Neural crest cell (in vitro differentiated cells): Measurements from ENCODE around the gene DNAJC17. TPM values are rescaled to one million over a fixed set of nuclear protein-coding genes. Genes with fewer than 3 reads are reported as not detected.

ENCODE experiments used
- DNase-seq: peaks from one replicate; pipeline ENCODE4 v3.0.0; 2021; ENCODE audit warnings: low read depth, mixed read lengths, low spot score
- H3K27ac Mint-ChIP-seq: one replicate; pipeline ENCODE4 v1.8.0; 2021; ENCODE audit warnings: mild to moderate bottlenecking, mixed read lengths; ENCODE audit not compliant: unreplicated experiment
- H3K27me3 Mint-ChIP-seq: 2 replicates; pipeline ENCODE4 v1.8.0; 2021; ENCODE audit warnings: low read depth, mild to moderate bottlenecking, mixed read lengths
- H3K36me3 Mint-ChIP-seq: 2 replicates; pipeline ENCODE4 v1.8.0; 2021; ENCODE audit warnings: low read depth, mild to moderate bottlenecking, mixed read lengths
- H3K4me1 Mint-ChIP-seq: 2 replicates; pipeline ENCODE4 v1.8.0; 2021; ENCODE audit warnings: mixed read lengths
- H3K4me3 Mint-ChIP-seq: one replicate; pipeline ENCODE4 v1.8.0; 2021; ENCODE audit warnings: mild to moderate bottlenecking, mixed read lengths
- H3K9me3 Mint-ChIP-seq: 2 replicates; pipeline ENCODE4 v1.8.0; 2021; ENCODE audit warnings: mixed read lengths
- CTCF ChIP-seq: fragments of 200-600 bp; sonication (generic); conservative IDR thresholded peaks from 2 replicates; pipeline ENCODE4 v1.5.0; 2021; ENCODE audit warnings: antibody characterized with exemption, mild to moderate bottlenecking
- total RNA-seq: library from RNA; stranded (reverse); gene quantifications from 2 replicates; pipeline ENCODE4 v1.2.1, GENCODE V29; 2021

The DNAJC17 gene
- total RNA-seq, 1 donor from 2014 or later: 39.3 TPM

- no peak for DNase-seq
- Mint-ChIP-seq H3K27me3 (no peaks in the 10 kb centered on the region), H3K4me1 (peaks cover 5% of the 10 kb centered on the region), H3K36me3 (peaks cover 5% of the 10 kb centered on the region), H3K9me3 (no peaks in the 10 kb centered on the region), H3K27ac (no peak overlapping the region), H3K4me3 (no peak overlapping the region)
- TF ChIP-seq CTCF: no peak
These were observed 68.2 kb downstream of the DNAJC17 start for GRCh38 chr15:40739047-40739446.

GRCh38 chr15:40737048-40737447 is 70.2 kb downstream of the DNAJC17 start:
- no peaks in the 10 kb centered on the region for H3K27me3 Mint-ChIP-seq
- H3K4me3 Mint-ChIP-seq: no peak overlapping the region
- no peaks in the 10 kb centered on the region for H3K4me1 Mint-ChIP-seq
- no peaks in the 10 kb centered on the region for H3K9me3 Mint-ChIP-seq
- no peak overlapping the region for H3K27ac Mint-ChIP-seq
- TF ChIP-seq CTCF: no peak
- DNase-seq: no peak
- H3K36me3 Mint-ChIP-seq: peaks cover 4% of the 10 kb centered on the region

- H3K4me1 Mint-ChIP-seq: no peaks in the 10 kb centered on the region
- DNase-seq: no peak
- no peak overlapping the region for H3K4me3 Mint-ChIP-seq
- TF ChIP-seq CTCF: no peak
- no peaks in the 10 kb centered on the region for H3K9me3 Mint-ChIP-seq
- H3K27me3 Mint-ChIP-seq: no peaks in the 10 kb centered on the region
- peaks cover 4% of the 10 kb centered on the region for H3K36me3 Mint-ChIP-seq
- H3K27ac Mint-ChIP-seq: no peak overlapping the region
These were observed 70.7 kb downstream of the DNAJC17 start for GRCh38 chr15:40736575-40736974.

GRCh38 chr15:40731034-40731433 is 76.2 kb downstream of the DNAJC17 start:
- no peak overlapping the region for H3K4me3 Mint-ChIP-seq
- no peak overlapping the region for H3K27ac Mint-ChIP-seq
- H3K4me1 Mint-ChIP-seq: no peaks in the 10 kb centered on the region
- TF ChIP-seq CTCF: no peak
- H3K9me3 Mint-ChIP-seq: no peaks in the 10 kb centered on the region
- no peak for DNase-seq
- H3K36me3 Mint-ChIP-seq: peaks cover 20% of the 10 kb centered on the region
- H3K27me3 Mint-ChIP-seq: no peaks in the 10 kb centered on the region

GRCh38 chr15:40723919-40724318 is 83.4 kb downstream of the DNAJC17 start:
- no peaks in the 10 kb centered on the region for H3K9me3 Mint-ChIP-seq
- no peak overlapping the region for H3K27ac Mint-ChIP-seq
- DNase-seq: no peak
- H3K4me1 Mint-ChIP-seq: no peaks in the 10 kb centered on the region
- peaks cover 7% of the 10 kb centered on the region for H3K36me3 Mint-ChIP-seq
- TF ChIP-seq CTCF: no peak
- no peak overlapping the region for H3K4me3 Mint-ChIP-seq
- H3K27me3 Mint-ChIP-seq: no peaks in the 10 kb centered on the region

- Mint-ChIP-seq H3K4me1 (no peaks in the 10 kb centered on the region), H3K9me3 (no peaks in the 10 kb centered on the region), H3K36me3 (peaks cover 3% of the 10 kb centered on the region), H3K27ac (no peak overlapping the region), H3K27me3 (no peaks in the 10 kb centered on the region), H3K4me3 (no peak overlapping the region)
- TF ChIP-seq CTCF: no peak
- DNase-seq: no peak
These were observed 84.3 kb downstream of the DNAJC17 start for GRCh38 chr15:40722934-40723333.
